ENCODE measurements around the gene MOCS3. TPM values are rescaled to one million over a fixed set of nuclear protein-coding genes. Genes with fewer than 3 reads are reported as not detected.

The MOCS3 gene, protein sequence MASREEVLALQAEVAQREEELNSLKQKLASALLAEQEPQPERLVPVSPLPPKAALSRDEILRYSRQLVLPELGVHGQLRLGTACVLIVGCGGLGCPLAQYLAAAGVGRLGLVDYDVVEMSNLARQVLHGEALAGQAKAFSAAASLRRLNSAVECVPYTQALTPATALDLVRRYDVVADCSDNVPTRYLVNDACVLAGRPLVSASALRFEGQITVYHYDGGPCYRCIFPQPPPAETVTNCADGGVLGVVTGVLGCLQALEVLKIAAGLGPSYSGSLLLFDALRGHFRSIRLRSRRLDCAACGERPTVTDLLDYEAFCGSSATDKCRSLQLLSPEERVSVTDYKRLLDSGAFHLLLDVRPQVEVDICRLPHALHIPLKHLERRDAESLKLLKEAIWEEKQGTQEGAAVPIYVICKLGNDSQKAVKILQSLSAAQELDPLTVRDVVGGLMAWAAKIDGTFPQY
- total RNA-seq = 1 to 10 TPM; 6.7 to 7.8 (median 7.6) TPM

DNA sequence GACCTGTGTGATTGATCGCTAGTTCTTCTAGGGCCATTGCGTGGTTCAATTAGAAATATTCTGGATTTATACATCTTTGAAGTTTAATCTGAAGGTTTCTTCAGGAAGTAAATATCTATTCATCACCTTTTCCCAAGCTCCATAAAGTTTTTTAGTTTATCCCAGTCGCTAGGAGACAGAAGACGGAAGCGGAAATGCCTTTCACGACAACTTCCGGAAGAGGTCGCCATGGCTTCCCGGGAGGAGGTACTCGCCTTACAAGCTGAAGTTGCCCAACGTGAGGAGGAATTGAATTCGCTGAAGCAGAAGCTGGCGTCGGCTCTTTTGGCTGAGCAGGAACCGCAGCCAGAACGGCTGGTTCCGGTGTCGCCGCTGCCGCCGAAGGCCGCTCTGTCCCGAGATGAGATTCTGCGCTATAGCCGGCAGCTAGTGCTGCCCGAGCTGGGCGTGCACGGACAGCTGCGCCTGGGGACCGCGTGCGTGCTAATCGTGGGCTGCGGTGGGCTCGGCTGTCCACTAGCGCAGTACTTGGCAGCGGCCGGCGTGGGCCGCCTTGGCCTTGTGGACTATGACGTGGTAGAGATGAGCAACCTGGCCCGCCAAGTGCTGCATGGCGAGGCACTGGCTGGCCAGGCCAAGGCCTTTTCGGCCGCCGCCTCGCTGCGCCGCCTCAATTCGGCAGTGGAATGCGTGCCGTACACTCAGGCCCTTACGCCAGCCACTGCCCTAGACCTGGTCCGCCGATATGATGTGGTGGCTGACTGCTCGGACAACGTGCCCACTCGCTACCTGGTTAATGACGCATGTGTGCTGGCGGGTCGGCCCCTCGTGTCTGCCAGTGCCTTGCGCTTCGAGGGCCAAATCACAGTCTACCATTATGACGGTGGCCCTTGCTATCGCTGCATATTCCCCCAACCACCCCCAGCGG lies at the start of gene MOCS3:
MOCS3 (plus strand) TSS at position 204 of the 928 bp plus-strand sequence; CDS start at position 229, 25 bp downstream.
- peaks cover 21 to 24% of the 10 kb centered on the region in 2 donors for H3K4me1 ChIP-seq
- intact Hi-C loops (cut with DNase I) = loop anchor here (2.0 kb wide), 1 partner anchor 26 kb away; no protein-coding TSS in a partner anchor
- WGBS, 2 donors = 4% methylated on average over 16 to 30 of the region's 67 CpGs

GRCh38 chr20:50909413-50909812 lies 49.2 kb upstream of the MOCS3 start:
- Histone ChIP-seq H3K4me3 (replicated peaks in 1 of 3) (no peak overlapping the region), H3K9me3 (no peaks in the 10 kb centered on the region), H3K27me3 (no peaks in the 10 kb centered on the region), H3K4me1 (peaks cover 23 to 31% of the 10 kb centered on the region in 2 donors), H3K36me3 (no peaks in the 10 kb centered on the region), H3K27ac (no peak overlapping the region)
- 89 to 93% methylated on average over 3 of the region's 3 CpGs for WGBS, 2 donors
- intact Hi-C loops (cut with DNase I) = no loop called here
- DNase-seq = no peak
- TF ChIP-seq POLR2A (IDR thresholded peaks at IDR 0.05) = no peak
- TF ChIP-seq, protein P1, sequence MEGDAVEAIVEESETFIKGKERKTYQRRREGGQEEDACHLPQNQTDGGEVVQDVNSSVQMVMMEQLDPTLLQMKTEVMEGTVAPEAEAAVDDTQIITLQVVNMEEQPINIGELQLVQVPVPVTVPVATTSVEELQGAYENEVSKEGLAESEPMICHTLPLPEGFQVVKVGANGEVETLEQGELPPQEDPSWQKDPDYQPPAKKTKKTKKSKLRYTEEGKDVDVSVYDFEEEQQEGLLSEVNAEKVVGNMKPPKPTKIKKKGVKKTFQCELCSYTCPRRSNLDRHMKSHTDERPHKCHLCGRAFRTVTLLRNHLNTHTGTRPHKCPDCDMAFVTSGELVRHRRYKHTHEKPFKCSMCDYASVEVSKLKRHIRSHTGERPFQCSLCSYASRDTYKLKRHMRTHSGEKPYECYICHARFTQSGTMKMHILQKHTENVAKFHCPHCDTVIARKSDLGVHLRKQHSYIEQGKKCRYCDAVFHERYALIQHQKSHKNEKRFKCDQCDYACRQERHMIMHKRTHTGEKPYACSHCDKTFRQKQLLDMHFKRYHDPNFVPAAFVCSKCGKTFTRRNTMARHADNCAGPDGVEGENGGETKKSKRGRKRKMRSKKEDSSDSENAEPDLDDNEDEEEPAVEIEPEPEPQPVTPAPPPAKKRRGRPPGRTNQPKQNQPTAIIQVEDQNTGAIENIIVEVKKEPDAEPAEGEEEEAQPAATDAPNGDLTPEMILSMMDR (IDR thresholded peaks at IDR 0.05) = no peak

More for the DNA sequence above, at the start of gene MOCS3:
- TF ChIP-seq POLR2A (IDR thresholded peaks at IDR 0.05) = peak in 1 of 2 donors; percentile 38
- TF ChIP-seq, protein P1 (IDR thresholded peaks at IDR 0.05) = no peak
- H3K9me3 ChIP-seq = no peaks in the 10 kb centered on the region
- peak; percentile 78 to 80 for DNase-seq
- peak within 1 kb of the TSS; percentile 82 to 99 (median 86) for H3K4me3 ChIP-seq (replicated peaks in 1 of 3)
- H3K36me3 ChIP-seq = peaks cover under 1 to 3% of the 10 kb centered on the region in 2 donors
- peak within 1 kb of the TSS; percentile 84 to 95 (median 90) for H3K27ac ChIP-seq
- H3K27me3 ChIP-seq = no peaks in the 10 kb centered on the region

DNA sequence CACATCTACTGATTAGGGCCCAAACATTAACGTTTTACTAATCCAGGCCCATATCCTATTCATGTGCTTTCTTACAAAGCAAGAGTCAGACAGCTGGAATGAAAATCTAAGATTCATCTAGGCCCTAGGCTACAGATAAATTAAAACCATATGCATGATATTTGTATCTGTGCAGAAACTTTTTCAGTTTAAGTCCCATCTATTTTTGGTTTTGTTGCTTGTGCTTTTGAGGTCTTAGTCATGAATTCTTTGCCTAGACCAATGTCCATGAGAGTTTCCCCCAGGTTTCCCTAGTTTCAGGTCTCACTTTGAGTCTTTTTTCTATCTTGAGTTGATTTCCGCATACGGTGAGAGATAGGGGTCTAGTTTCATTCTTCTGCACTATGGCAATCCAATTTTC lies 47.6 kb upstream of the MOCS3 start:
- H3K4me1 ChIP-seq = peaks cover 15 to 35% of the 10 kb centered on the region in 2 donors
- H3K27me3 ChIP-seq = no peaks in the 10 kb centered on the region
- H3K36me3 ChIP-seq = no peaks in the 10 kb centered on the region
- DNase-seq = no peak
- no peak for TF ChIP-seq POLR2A (IDR thresholded peaks at IDR 0.05)
- TF ChIP-seq, protein P1 (IDR thresholded peaks at IDR 0.05) = no peak
- intact Hi-C loops (cut with DNase I) = no loop called here
- no peak overlapping the region for H3K27ac ChIP-seq
- no peaks in the 10 kb centered on the region for H3K9me3 ChIP-seq
- no peak overlapping the region for H3K4me3 ChIP-seq (replicated peaks in 1 of 3)
- 78 to 80% methylated on average over 3 of the region's 3 CpGs for WGBS, 2 donors

GRCh38 chr20:50911716-50912115 lies 46.9 kb upstream of the MOCS3 start:
- Histone ChIP-seq H3K4me3 (replicated peaks in 1 of 3) (no peak overlapping the region), H3K27me3 (no peaks in the 10 kb centered on the region), H3K4me1 (peaks cover 14 to 41% of the 10 kb centered on the region in 2 donors), H3K36me3 (no peaks in the 10 kb centered on the region), H3K9me3 (no peaks in the 10 kb centered on the region), H3K27ac (no peak overlapping the region)
- intact Hi-C loops (cut with DNase I) = no loop called here
- 77 to 90% methylated on average over 1 of the region's 1 CpG for WGBS, 2 donors
- TF ChIP-seq, protein P1 (IDR thresholded peaks at IDR 0.05) = no peak
- TF ChIP-seq POLR2A (IDR thresholded peaks at IDR 0.05) = no peak
- no peak for DNase-seq
